ENCODE data around the gene VAMP5. TPM values are rescaled to one million over a fixed set of nuclear protein-coding genes. Genes with fewer than 3 reads are reported as not detected.

VAMP5 gene
- total RNA-seq, 1 donor from 2014 or later: 42.5 TPM

- Histone ChIP-seq H3K9me3 (no peaks in the 10 kb centered on the region), H3K27me3 (no peaks in the 10 kb centered on the region), H3K27ac (no peak overlapping the region), H3K4me1 (peaks cover 63% of the 10 kb centered on the region), H3K4me3 (no peak overlapping the region), H3K36me3 (peaks cover 0 to 9% of the 10 kb centered on the region in 2 donors)
- no peak for DNase-seq (ENCODE audit: extremely low spot score in 2 of 2)
- TF ChIP-seq CTCF (IDR thresholded peaks at IDR 0.05): no peak
- no peak for TF ChIP-seq POLR2AphosphoS5 (IDR thresholded peaks at IDR 0.05; ENCODE audit: insufficient read depth in 1 of 2, low read depth in 1 of 2)
- TF ChIP-seq POLR2A (IDR thresholded peaks at IDR 0.05): no peak
- intact Hi-C loops (cut with DNase I): no loop called here
Observed at GRCh38 chr2:85593023-85593422, 8.8 kb downstream of the VAMP5 start.

GRCh38 chr2:85594715-85595300 is 10.6 kb downstream of the VAMP5 start:
- no peaks in the 10 kb centered on the region for H3K9me3 ChIP-seq
- peaks cover 0 to 17% of the 10 kb centered on the region in 2 donors for H3K36me3 ChIP-seq
- peak overlapping the region; percentile 85 to 95 for H3K4me3 ChIP-seq
- no peaks in the 10 kb centered on the region for H3K27me3 ChIP-seq
- peaks cover 48% of the 10 kb centered on the region for H3K4me1 ChIP-seq
- no peak for TF ChIP-seq CTCF (IDR thresholded peaks at IDR 0.05)
- no peak for TF ChIP-seq POLR2AphosphoS5 (IDR thresholded peaks at IDR 0.05; ENCODE audit: insufficient read depth in 1 of 2, low read depth in 1 of 2)
- no peak for TF ChIP-seq POLR2A (IDR thresholded peaks at IDR 0.05)
- H3K27ac ChIP-seq: peak overlapping the region; percentile 90
- intact Hi-C loops (cut with DNase I): no loop called here
- no peak for DNase-seq (ENCODE audit: extremely low spot score in 2 of 2)

GRCh38 chr2:85595301-85596025 is 11.2 kb downstream of the VAMP5 start, which contains the start of gene RNF181:
RNF181 (plus strand) TSS chr2:85595745; CDS start chr2:85595764, 19 bp downstream.
- TF ChIP-seq POLR2AphosphoS5 (IDR thresholded peaks at IDR 0.05; ENCODE audit: insufficient read depth in 1 of 2, low read depth in 1 of 2): peak; percentile 95 to 98
- TF ChIP-seq POLR2A (IDR thresholded peaks at IDR 0.05): peak in 1 of 2 donors; percentile 89
- no peak for TF ChIP-seq CTCF (IDR thresholded peaks at IDR 0.05)
- DNase-seq (ENCODE audit: extremely low spot score in 2 of 2): peak; percentile 99 to 100
- peak within 1 kb of the TSS; percentile 85 to 95 for H3K4me3 ChIP-seq
- H3K36me3 ChIP-seq: peaks cover 0 to 24% of the 10 kb centered on the region in 2 donors
- H3K27me3 ChIP-seq: no peaks in the 10 kb centered on the region
- intact Hi-C loops (cut with DNase I): no loop called here
- H3K27ac ChIP-seq: peak within 1 kb of the TSS; percentile 90
- no peaks in the 10 kb centered on the region for H3K9me3 ChIP-seq
- peaks cover 41% of the 10 kb centered on the region for H3K4me1 ChIP-seq

GRCh38 chr2:85596026-85596333 is 11.7 kb downstream of the VAMP5 start:
- intact Hi-C loops (cut with DNase I): no loop called here
- Histone ChIP-seq H3K4me1 (peaks cover 40% of the 10 kb centered on the region), H3K4me3 (peak overlapping the region; percentile 85 to 95), H3K27ac (peak overlapping the region; percentile 90), H3K9me3 (no peaks in the 10 kb centered on the region), H3K27me3 (no peaks in the 10 kb centered on the region), H3K36me3 (peaks cover 0 to 24% of the 10 kb centered on the region in 2 donors)
- no peak for DNase-seq (ENCODE audit: extremely low spot score in 2 of 2)
- TF ChIP-seq POLR2A (IDR thresholded peaks at IDR 0.05) (no peak), CTCF (IDR thresholded peaks at IDR 0.05) (no peak), POLR2AphosphoS5 (IDR thresholded peaks at IDR 0.05; ENCODE audit: insufficient read depth in 1 of 2, low read depth in 1 of 2) (no peak)

All from vagina (tissue), 2 donors.